K562 (cell line): ENCODE results near the gene GFI1B. TPM values are rescaled to one million over a fixed set of nuclear protein-coding genes. Genes with fewer than 3 reads are reported as not detected.

Source experiments
- AFF1 ChIP-seq, 2 experiments: fragments of 450-650 bp; IDR thresholded peaks; 2 replicates each; pipeline ENCODE4 v1.6.1; 2018; ENCODE audit warnings: mild to moderate bottlenecking in 2 of 2, low read depth in 1 of 2; ENCODE audit not compliant: partially characterized antibody in 2 of 2
- HEY1 ChIP-seq: fragments of 250-450 bp; sonication (Bioruptor Pico); IDR thresholded peaks from 2 replicates; pipeline ENCODE4 v1.5.0; 2020; ENCODE audit warnings: mild to moderate bottlenecking, moderate library complexity, borderline replicate concordance
- HSF4 ChIP-seq: fragments of 250-450 bp; sonication (Bioruptor Pico); IDR thresholded peaks from 2 replicates; pipeline ENCODE4 v2.1.2; 2022; ENCODE audit warnings: mild to moderate bottlenecking, moderate library complexity, borderline replicate concordance
- NCOA2 ChIP-seq, 2 experiments: fragments of 450-650 bp; IDR thresholded peaks; 2 replicates each; pipeline ENCODE4 v1.6.1; 2018; ENCODE audit warnings: mild to moderate bottlenecking in 2 of 2, moderate library complexity in 1 of 2; ENCODE audit not compliant: partially characterized antibody in 2 of 2
- NFXL1 ChIP-seq: fragments of 450-650 bp; formaldehyde crosslinking; IDR thresholded peaks from 2 replicates; pipeline ENCODE4 v1.4.0; 2021; ENCODE audit warnings: mild to moderate bottlenecking
- NONO ChIP-seq, 2 experiments: fragments of 200-400 bp in 1 of 2; fragments of 450-650 bp in 1 of 2; formaldehyde crosslinking in 1 of 2; IDR thresholded peaks; 2 replicates each; pipeline ENCODE4 v1.6.1; 2017; ENCODE audit warnings: low read depth in 2 of 2, mild to moderate bottlenecking in 2 of 2, moderate library complexity in 2 of 2, low read length in 1 of 2
- PHB2 ChIP-seq: fragments of 450-650 bp; IDR thresholded peaks from 2 replicates; pipeline ENCODE4 v1.6.1; 2017; ENCODE audit warnings: low read depth
- PHF8 ChIP-seq: fragments of 200-600 bp; sonication (generic); IDR thresholded peaks from 2 replicates; pipeline ENCODE4 v1.6.1; 2012; ENCODE audit warnings: mixed run types, mild to moderate bottlenecking, inconsistent platforms, low read length, moderate library complexity, borderline replicate concordance
- SREBF1 ChIP-seq: fragments of 150-350 bp; IDR thresholded peaks from 2 replicates; pipeline ENCODE4 v1.6.1; 2014; ENCODE audit warnings: antibody characterized with exemption, low read depth, low read length, borderline replicate concordance
- UBTF ChIP-seq, 2 experiments: IDR thresholded peaks; 2 replicates each; pipeline ENCODE4 v1.6.1; 2012; ENCODE audit warnings: improper control_type of control experiment in 2 of 2, low read depth in 2 of 2, low read length in 2 of 2, borderline replicate concordance in 1 of 2
- ZNF133 ChIP-seq: fragments of 250-450 bp; sonication (Bioruptor Pico); IDR thresholded peaks from 2 replicates; pipeline ENCODE4 v1.4.0; 2020; ENCODE audit warnings: mild to moderate bottlenecking
- ZNF134 ChIP-seq: fragments of 250-450 bp; sonication (Bioruptor Pico); conservative IDR thresholded peaks from 2 replicates; pipeline ENCODE4 v1.4.0; 2020
- ZNF143 ChIP-seq: sonication (generic); formaldehyde crosslinking; IDR thresholded peaks from 2 replicates; pipeline ENCODE4 v1.9.0; 2022; ENCODE audit warnings: mild to moderate bottlenecking, missing genetic modification reagents
- ZNF165 ChIP-seq: fragments of 250-450 bp; sonication (Bioruptor Pico); IDR thresholded peaks from 2 replicates; pipeline ENCODE4 v1.4.0; 2020; ENCODE audit warnings: borderline replicate concordance
- ZNF444 ChIP-seq: fragments of 250-450 bp; sonication (Bioruptor Pico); IDR thresholded peaks from 2 replicates; pipeline ENCODE4 v1.4.0; 2020; ENCODE audit warnings: mild to moderate bottlenecking, moderate library complexity
- ZNF445 ChIP-seq: fragments of 250-450 bp; sonication (Bioruptor Pico); IDR thresholded peaks from 2 replicates; pipeline ENCODE4 v1.4.0; 2020; ENCODE audit warnings: low read depth, mild to moderate bottlenecking, moderate library complexity
- ZNF79 ChIP-seq: fragments of 250-450 bp; sonication (Bioruptor Pico); IDR thresholded peaks from 2 replicates; pipeline ENCODE4 v1.4.0; 2020; ENCODE audit warnings: low read depth, mild to moderate bottlenecking, moderate library complexity
- polyA plus RNA-seq, 8 experiments: library from polyadenylated mRNA; depleted of rRNA in 4 of 8; stranded (reverse) in 5 of 8; unstranded in 3 of 8; fragments of >200 nt; fragmentation: Nextera tagmentation in 2 of 8; fragmentation: Illumina TruSeq in 1 of 8; extraction: Ambion mirVana in 2 of 8; extraction: Trizol in 1 of 8; gene quantifications; 2 replicates each; pipeline versions ENCODE4 v1.2.1 to v1.2.3, GENCODE V29; 2011 to 2014; ENCODE audit warnings: inconsistent platforms in 1 of 8, missing spikeins in 1 of 8
- total RNA-seq, 7 experiments: library from RNA; depleted of rRNA in 6 of 7; stranded (reverse); fragments of >200 nt in 6 of 7; fragmentation: Illumina TruSeq in 2 of 7; extraction: Trizol in 2 of 7; gene quantifications; 2 replicates each; pipeline versions ENCODE4 v1.2.1 to v1.2.3, GENCODE V29; 2011 to 2021; ENCODE audit warnings: low replicate concordance in 1 of 7

GFI1B gene
- total and polyA plus RNA-seq, 9 of the 15 experiments (the other 6 are each of a cell fraction or from before 2014, with no cell fraction given), result 8.0 to 75.7 (median 34.5) TPM

- peak in 1 of 2 experiments; percentile 44 for TF ChIP-seq AFF1 (IDR thresholded peaks at IDR 0.05; ENCODE audit: low read depth in 1 of 2, partially characterized antibody in 2 of 2)
- TF ChIP-seq ZNF79 (CRISPR knock-in tag), result no peak
- peak in 1 of 2 experiments; percentile 59; a peak in 1 of 4 replicates for TF ChIP-seq UBTF (IDR thresholded peaks at IDR 0.05; ENCODE audit: borderline replicate concordance in 1 of 2, low read depth in 2 of 2, low read length in 2 of 2)
- TF ChIP-seq ZNF134 (CRISPR knock-in tag), result no peak
- TF ChIP-seq ZNF445 (CRISPR knock-in tag), result no peak
- no peak for TF ChIP-seq ZNF165 (CRISPR knock-in tag)
- no peak for TF ChIP-seq ZNF133 (CRISPR knock-in tag)
- no peak for TF ChIP-seq HSF4 (CRISPR knock-in tag)
- no peak for TF ChIP-seq ZNF444
- TF ChIP-seq ZNF143, result no peak
- no peak for TF ChIP-seq HEY1 (CRISPR knock-in tag)
- no peak for TF ChIP-seq SREBF1
- no peak for TF ChIP-seq NCOA2 (IDR thresholded peaks at IDR 0.05; ENCODE audit: partially characterized antibody in 2 of 2)
- TF ChIP-seq PHF8, result no peak
- TF ChIP-seq NFXL1, result no peak
- no peak for TF ChIP-seq PHB2
- no peak for TF ChIP-seq NONO (IDR thresholded peaks at IDR 0.05; ENCODE audit: low read depth in 2 of 2, low read length in 1 of 2)
These were observed 16.1 kb downstream of the GFI1B start (continued) for GRCh38 chr9:132994410-132995120.
